IMR-90 (cell line): Measurements from ENCODE around the gene GLDC. TPM values are rescaled to one million over a fixed set of nuclear protein-coding genes. Genes with fewer than 3 reads are reported as not detected.

ENCODE experiments used
- ATAC-seq: fragments of 200-7000 bp; cut with Tn5 transposase; 2 replicates; pipeline ENCODE4 v1.9.1; 2020; ENCODE audit warnings: low read depth, mild to moderate bottlenecking, moderate library complexity
- BruUV-seq: library from RNA; stranded (reverse); fragments of 400-500 nt; replicated peaks from 2 replicates; lab custom pipeline; 2021; lab: Mats Ljungman, UMichigan
- CTCF ChIA-PET: fragments of 300-600 bp; formaldehyde crosslinking; extraction: SDS; loops from one replicate; lab custom pipeline; 2021; ENCODE audit warnings: antibody characterized with exemption; lab: Yijun Ruan, JAX
- POLR2A ChIA-PET: fragments of 300-600 bp; sonication (Branson Sonifier 250); formaldehyde crosslinking; loops from one replicate; lab custom pipeline; 2022; ENCODE audit warnings: antibody characterized with exemption; ENCODE audit not compliant: unreplicated experiment; lab: Charles Lee
- DNase-seq: peaks from one replicate; pipeline ENCODE4 v3.0.0; 2013
- H2AFZ ChIP-seq: replicated peaks from 2 replicates; pipeline ENCODE3; 2013; ENCODE audit warnings: low read length, mild to moderate bottlenecking; ENCODE audit not compliant: poor library complexity
- H2AK5ac ChIP-seq: 2 replicates; pipeline ENCODE4 v1.6.1; 2013; ENCODE audit warnings: low read depth, low read length, inconsistent platforms
- H2AK9ac ChIP-seq: replicated peaks from 2 replicates; pipeline ENCODE3; 2013; ENCODE audit warnings: mild to moderate bottlenecking, low read depth, low read length, moderate library complexity; ENCODE audit not compliant: poor library complexity
- H2BK120ac ChIP-seq: 2 replicates; pipeline ENCODE4 v1.6.1; 2013; ENCODE audit warnings: low read depth, low read length, inconsistent platforms
- H2BK15ac ChIP-seq: 3 replicates; pipeline ENCODE4 v1.6.1; 2013; ENCODE audit warnings: low read depth, low read length, inconsistent platforms
- H2BK20ac ChIP-seq: 2 replicates; pipeline ENCODE4 v1.6.1; 2013; ENCODE audit warnings: low read depth, mild to moderate bottlenecking, inconsistent platforms, low read length, moderate library complexity
- H2BK5ac ChIP-seq: 2 replicates; pipeline ENCODE4 v1.6.1; 2013; ENCODE audit warnings: mild to moderate bottlenecking, low read depth, low read length, inconsistent platforms; ENCODE audit not compliant: poor library complexity, severe bottlenecking
- H3K14ac ChIP-seq: replicated peaks from 2 replicates; pipeline ENCODE4 v1.6.1; 2013; ENCODE audit warnings: low read depth, low read length, inconsistent platforms
- H3K18ac ChIP-seq: 2 replicates; pipeline ENCODE4 v1.6.1; 2013; ENCODE audit warnings: low read depth, low read length, control low read depth
- H3K23ac ChIP-seq: 2 replicates; pipeline ENCODE4 v1.6.1; 2013; ENCODE audit warnings: low read depth, low read length, inconsistent platforms
- H3K27ac ChIP-seq: 2 replicates; pipeline ENCODE4 v1.5.1; 2013; ENCODE audit warnings: mild to moderate bottlenecking, control low read depth, low read length; ENCODE audit not compliant: insufficient read depth
- H3K27me3 ChIP-seq: 2 replicates; pipeline ENCODE4 v1.6.1; 2013; ENCODE audit warnings: low read length; ENCODE audit not compliant: control insufficient read depth, insufficient read depth
- H3K36me3 ChIP-seq: 2 replicates; pipeline ENCODE4 v1.6.1; 2013; ENCODE audit warnings: low read length, mixed read lengths; ENCODE audit not compliant: control insufficient read depth, insufficient read depth
- H3K4ac ChIP-seq: 2 replicates; pipeline ENCODE4 v1.6.1; 2013; ENCODE audit warnings: low read depth, low read length, inconsistent platforms
- H3K4me1 ChIP-seq: 2 replicates; pipeline ENCODE4 v1.6.1; 2013; ENCODE audit warnings: low read length, mixed read lengths; ENCODE audit not compliant: control insufficient read depth, insufficient read depth
- H3K4me2 ChIP-seq: 2 replicates; pipeline ENCODE4 v1.6.1; 2013; ENCODE audit warnings: low read depth, mild to moderate bottlenecking, control low read depth, low read length, moderate library complexity
- H3K4me3 ChIP-seq: 2 replicates; pipeline ENCODE4 v1.5.1; 2013; ENCODE audit warnings: low read depth, mild to moderate bottlenecking, control low read depth, low read length, moderate library complexity; ENCODE audit not compliant: insufficient read depth
- H3K56ac ChIP-seq: 2 replicates; pipeline ENCODE4 v1.6.1; 2013; ENCODE audit warnings: low read length, inconsistent platforms; ENCODE audit not compliant: insufficient read depth; ENCODE audit errors: extremely low read depth
- H3K79me1 ChIP-seq, 2 experiments: 2 replicates each; pipeline ENCODE4 v1.6.1; 2013; ENCODE audit warnings: low read length in 2 of 2, inconsistent platforms in 1 of 2, low read depth in 1 of 2
- H3K9ac ChIP-seq: 2 replicates; pipeline ENCODE4 v1.6.1; 2013; ENCODE audit warnings: low read depth, low read length, control low read depth
- H3K9me1 ChIP-seq: 2 replicates; pipeline ENCODE4 v1.6.1; 2013; ENCODE audit warnings: low read length, inconsistent platforms; ENCODE audit not compliant: insufficient read depth
- H3K9me3 ChIP-seq: 2 replicates; pipeline ENCODE4 v1.6.1; 2013; ENCODE audit warnings: low read length; ENCODE audit not compliant: control insufficient read depth, insufficient read depth
- H4K20me1 ChIP-seq: 2 replicates; pipeline ENCODE4 v1.6.1; 2013; ENCODE audit warnings: low read length, inconsistent platforms; ENCODE audit not compliant: insufficient read depth
- H4K5ac ChIP-seq: 2 replicates; pipeline ENCODE4 v1.6.1; 2013; ENCODE audit warnings: mild to moderate bottlenecking, low read depth, low read length, control low read depth
- H4K8ac ChIP-seq, 2 experiments: 2 replicates each; pipeline ENCODE4 v1.6.1; 2013; ENCODE audit warnings: low read depth in 2 of 2, low read length in 2 of 2, control low read depth in 1 of 2, inconsistent platforms in 1 of 2
- H4K91ac ChIP-seq: 2 replicates; pipeline ENCODE4 v1.6.1; 2013; ENCODE audit warnings: low read depth, low read length, inconsistent platforms; ENCODE audit not compliant: insufficient read depth
- BHLHE40 ChIP-seq: fragments of 150-350 bp; IDR thresholded peaks from 2 replicates; pipeline ENCODE4 v1.6.1; 2016; ENCODE audit warnings: mild to moderate bottlenecking, low read depth, low read length
- CEBPB ChIP-seq: IDR thresholded peaks from 2 replicates; pipeline ENCODE4 v1.6.1; 2012; ENCODE audit warnings: low read depth, low read length, improper control_type of control experiment
- CHD1 ChIP-seq: IDR thresholded peaks from 2 replicates; pipeline ENCODE4 v1.6.1; 2012; ENCODE audit warnings: low read depth, low read length, improper control_type of control experiment
- ELK1 ChIP-seq: fragments of 150-350 bp; IDR thresholded peaks from 2 replicates; pipeline ENCODE4 v1.6.1; 2016; ENCODE audit warnings: low read depth, mild to moderate bottlenecking, low read length, moderate library complexity, borderline replicate concordance
- FOS ChIP-seq: fragments of 150-350 bp; IDR thresholded peaks from 2 replicates; pipeline ENCODE4 v1.6.1; 2016; ENCODE audit warnings: low read depth, low read length
- MAFK ChIP-seq: IDR thresholded peaks from 2 replicates; pipeline ENCODE4 v1.6.1; 2012; ENCODE audit warnings: low read depth, low read length, improper control_type of control experiment
- MAZ ChIP-seq: IDR thresholded peaks from 2 replicates; pipeline ENCODE4 v1.6.1; 2012; ENCODE audit warnings: low read depth, mild to moderate bottlenecking, low read length, improper control_type of control experiment, moderate library complexity, borderline replicate concordance
- MXI1 ChIP-seq: IDR thresholded peaks from 2 replicates; pipeline ENCODE4 v1.6.1; 2012; ENCODE audit warnings: low read depth, mild to moderate bottlenecking, low read length, moderate library complexity, borderline replicate concordance
- NFE2L2 ChIP-seq: fragments of 150-350 bp; IDR thresholded peaks from 2 replicates; pipeline ENCODE4 v1.6.1; 2016; ENCODE audit warnings: low read depth, mild to moderate bottlenecking, low read length
- POLR2A ChIP-seq: IDR thresholded peaks from 2 replicates; pipeline ENCODE4 v1.6.1; 2012; ENCODE audit warnings: mild to moderate bottlenecking, low read depth, low read length
- RAD21 ChIP-seq: IDR thresholded peaks from 2 replicates; pipeline ENCODE4 v1.6.1; 2012; ENCODE audit warnings: low read length, improper control_type of control experiment
- RCOR1 ChIP-seq: IDR thresholded peaks from 2 replicates; pipeline ENCODE4 v1.6.1; 2012; ENCODE audit warnings: mild to moderate bottlenecking, low read length, improper control_type of control experiment; ENCODE audit not compliant: insufficient replicate concordance
- RFX5 ChIP-seq: IDR thresholded peaks from 2 replicates; pipeline ENCODE4 v1.8.0; 2012; ENCODE audit warnings: low read depth, mild to moderate bottlenecking, low read length, moderate library complexity
- SMC3 ChIP-seq: fragments of 150-350 bp; IDR thresholded peaks from 2 replicates; pipeline ENCODE4 v1.6.1; 2016; ENCODE audit warnings: low read depth, mild to moderate bottlenecking, antibody characterized with exemption, low read length, moderate library complexity
- WGBS, 2 experiments: methylation state at CpG; one replicate each; pipeline versions ENCODE4 v1.1.5 to v1.1.7; 2013; ENCODE audit warnings: missing lambda C conversion rate in 2 of 2; ENCODE audit not compliant: insufficient read length in 1 of 2; ENCODE audit errors: extremely low coverage in 2 of 2; 5-methylcytosine and 5-hydroxymethylcytosine counted together
- dilution Hi-C: fragments of 300-500 bp; cut with HindIII; formaldehyde crosslinking; loops from one replicate; pipeline ENCODE4 v1.14.3; 2018; ENCODE audit warnings: low sequenced_read_pairs; ENCODE audit not compliant: unreplicated experiment
- in situ Hi-C: fragments of 300-500 bp; cut with MboI; formaldehyde crosslinking; loops from 3 replicates; pipeline ENCODE4 v1.14.3; 2019; ENCODE audit warnings: low sequenced_read_pairs, inconsistent platforms, mixed read lengths
- intact Hi-C: fragments of 100-400 bp; cut with micrococcal nuclease; formaldehyde crosslinking; loops from 2 replicates; pipeline ENCODE4 v1.10.0; 2022
- polyA plus RNA-seq, 3 experiments: library from polyadenylated mRNA; depleted of rRNA; stranded (reverse); fragments of >200 nt; gene quantifications; 2 replicates each; pipeline ENCODE4 v1.2.3, GENCODE V29; 2012; ENCODE audit warnings: low replicate concordance in 1 of 3
- total RNA-seq: library from RNA; depleted of rRNA; stranded (reverse); fragments of >200 nt; gene quantifications from 2 replicates; pipeline ENCODE4 v1.2.3, GENCODE V29; 2012
- TF ChIP-seq, protein P1 (sequence below): conservative IDR thresholded peaks from 2 replicates; pipeline ENCODE4 v1.5.1; 2012; ENCODE audit warnings: mild to moderate bottlenecking, low read depth, low read length, improper control_type of control experiment
- TF ChIP-seq, protein P2 (sequence below): fragments of 150-350 bp; IDR thresholded peaks from 2 replicates; pipeline ENCODE4 v1.6.1; 2017; ENCODE audit warnings: mild to moderate bottlenecking, antibody characterized with exemption, low read length, low read depth

The GLDC gene
- total and polyA plus RNA-seq, 2 of the 4 experiments (the other 2 are of a cell fraction), result 0.36 to 0.50 TPM

DNA sequence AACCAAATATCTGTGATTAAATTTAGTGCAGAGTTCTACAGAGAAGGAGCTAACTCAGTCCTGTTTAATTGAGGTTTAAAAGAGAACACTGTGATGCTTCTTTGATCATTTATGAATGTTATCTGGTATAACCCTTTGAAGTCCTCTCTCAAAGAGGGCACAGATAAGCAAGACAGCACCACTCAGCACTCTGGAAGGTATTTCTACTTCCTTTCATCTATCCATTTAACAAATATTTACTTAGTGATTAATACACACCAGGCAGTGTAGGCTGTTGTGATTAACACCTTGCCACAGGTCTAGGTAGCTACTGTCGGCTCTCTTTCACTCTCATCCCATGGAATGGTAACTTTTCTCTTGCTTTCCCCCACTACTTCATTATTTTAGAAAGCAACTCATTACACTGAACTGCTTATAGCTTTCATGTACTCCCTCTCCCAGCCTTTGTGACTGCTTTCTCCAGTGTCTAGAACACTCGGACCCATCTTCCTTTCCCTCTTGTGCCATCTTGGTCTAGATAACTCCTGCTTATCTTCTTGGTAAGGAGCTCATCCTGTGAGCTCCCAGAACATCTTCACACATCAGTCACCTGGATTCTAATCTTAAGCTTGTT, 54.7 kb downstream of the GLDC start:
- dilution Hi-C loops, result no loop called here
- H2BK20ac ChIP-seq, result no peak overlapping the region

More for the DNA sequence above, 54.7 kb downstream of the GLDC start:
- Histone ChIP-seq H3K9me1 (no peaks in the 10 kb centered on the region), H2BK15ac (no peak overlapping the region), H4K8ac (no peak overlapping the region), H3K9me3 (no peaks in the 10 kb centered on the region), H3K4ac (no peak overlapping the region), H2AK9ac (no peak overlapping the region), H3K4me2 (no peak overlapping the region), H4K91ac (no peak overlapping the region), H3K36me3 (no peaks in the 10 kb centered on the region), H3K79me1 (no peaks in the 10 kb centered on the region), H4K5ac (no peak overlapping the region), H2BK120ac (no peak overlapping the region), H3K27me3 (peaks cover 6% of the 10 kb centered on the region; the same call in 1 of the 2 replicates), H3K4me1 (peaks cover 2% of the 10 kb centered on the region; the same call in 1 of the 2 replicates), H3K23ac (no peak overlapping the region), H4K20me1 (no peaks in the 10 kb centered on the region), H3K18ac (no peak overlapping the region), H3K9ac (no peak overlapping the region), H3K4me3 (no peak overlapping the region), H3K27ac (no peak overlapping the region), H2AK5ac (no peak overlapping the region), H3K14ac (no peak overlapping the region), H3K56ac (no peak overlapping the region), H2AFZ (no peak overlapping the region), H2BK5ac (no peak overlapping the region)
- DNase-seq, result no peak
- in situ Hi-C loops (no loop called here), intact Hi-C loops (no loop called here)
- ChIA-PET CTCF (interaction anchor here (0.6 kb wide), 1 partner anchor 234 kb away, joined by 3 read pairs; no protein-coding TSS in a partner anchor), POLR2A (no interaction called here)
- 43% methylated on average over 1 of the region's 2 CpGs; no CpG with 5 or more reads in 1 of the 2 experiments for WGBS, 2 experiments
- TF ChIP-seq CHD1, result no peak
- no peak for TF ChIP-seq RFX5
- TF ChIP-seq POLR2A, result no peak
- TF ChIP-seq NFE2L2, result no peak
- no peak for TF ChIP-seq SMC3
- no peak for TF ChIP-seq CEBPB
- no peak for TF ChIP-seq MXI1
- no peak for TF ChIP-seq MAFK
- no peak for TF ChIP-seq RCOR1
- TF ChIP-seq BHLHE40, result no peak
- TF ChIP-seq ELK1, result no peak
- no peak for TF ChIP-seq FOS
- no peak for TF ChIP-seq RAD21
- TF ChIP-seq, protein P1, sequence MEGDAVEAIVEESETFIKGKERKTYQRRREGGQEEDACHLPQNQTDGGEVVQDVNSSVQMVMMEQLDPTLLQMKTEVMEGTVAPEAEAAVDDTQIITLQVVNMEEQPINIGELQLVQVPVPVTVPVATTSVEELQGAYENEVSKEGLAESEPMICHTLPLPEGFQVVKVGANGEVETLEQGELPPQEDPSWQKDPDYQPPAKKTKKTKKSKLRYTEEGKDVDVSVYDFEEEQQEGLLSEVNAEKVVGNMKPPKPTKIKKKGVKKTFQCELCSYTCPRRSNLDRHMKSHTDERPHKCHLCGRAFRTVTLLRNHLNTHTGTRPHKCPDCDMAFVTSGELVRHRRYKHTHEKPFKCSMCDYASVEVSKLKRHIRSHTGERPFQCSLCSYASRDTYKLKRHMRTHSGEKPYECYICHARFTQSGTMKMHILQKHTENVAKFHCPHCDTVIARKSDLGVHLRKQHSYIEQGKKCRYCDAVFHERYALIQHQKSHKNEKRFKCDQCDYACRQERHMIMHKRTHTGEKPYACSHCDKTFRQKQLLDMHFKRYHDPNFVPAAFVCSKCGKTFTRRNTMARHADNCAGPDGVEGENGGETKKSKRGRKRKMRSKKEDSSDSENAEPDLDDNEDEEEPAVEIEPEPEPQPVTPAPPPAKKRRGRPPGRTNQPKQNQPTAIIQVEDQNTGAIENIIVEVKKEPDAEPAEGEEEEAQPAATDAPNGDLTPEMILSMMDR, result no peak
- TF ChIP-seq, protein P2, sequence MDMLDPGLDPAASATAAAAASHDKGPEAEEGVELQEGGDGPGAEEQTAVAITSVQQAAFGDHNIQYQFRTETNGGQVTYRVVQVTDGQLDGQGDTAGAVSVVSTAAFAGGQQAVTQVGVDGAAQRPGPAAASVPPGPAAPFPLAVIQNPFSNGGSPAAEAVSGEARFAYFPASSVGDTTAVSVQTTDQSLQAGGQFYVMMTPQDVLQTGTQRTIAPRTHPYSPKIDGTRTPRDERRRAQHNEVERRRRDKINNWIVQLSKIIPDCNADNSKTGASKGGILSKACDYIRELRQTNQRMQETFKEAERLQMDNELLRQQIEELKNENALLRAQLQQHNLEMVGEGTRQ, result no peak
- no peak for TF ChIP-seq MAZ
- no TSS peak for BruUV-seq
- ATAC-seq, result no peak
